Neural progenitor cell (in vitro differentiated cells): ENCODE measurements around the gene CPNE4. TPM values are rescaled to one million over a fixed set of nuclear protein-coding genes. Genes with fewer than 3 reads are reported as not detected.

Experiments
- DNase-seq: peaks from one replicate; pipeline ENCODE4 v3.0.0-alpha.2; 2016; ENCODE audit warnings: low spot score
- H2AFZ ChIP-seq: fragments of 200-600 bp; sonication (generic); replicated peaks from 2 replicates; pipeline ENCODE4 v1.6.1; 2016; ENCODE audit warnings: antibody characterized with exemption
- H3F3A ChIP-seq: fragments of 200-600 bp; sonication (generic); 2 replicates; pipeline ENCODE4 v1.6.1; 2016; ENCODE audit warnings: antibody characterized with exemption, low read depth
- H3K27ac ChIP-seq: fragments of 200-600 bp; sonication (generic); 2 replicates; pipeline ENCODE4 v1.5.1; 2016; ENCODE audit warnings: mild to moderate bottlenecking
- H3K27me3 ChIP-seq: fragments of 200-600 bp; sonication (generic); 2 replicates; pipeline ENCODE4 v1.6.1; 2016; ENCODE audit warnings: mild to moderate bottlenecking, moderate library complexity
- H3K36me3 ChIP-seq: fragments of 200-600 bp; sonication (generic); 2 replicates; pipeline ENCODE4 v1.5.1; 2016
- H3K4me1 ChIP-seq: fragments of 200-600 bp; sonication (generic); 2 replicates; pipeline ENCODE4 v1.6.1; 2016; ENCODE audit warnings: mixed run types
- H3K4me2 ChIP-seq: fragments of 200-600 bp; sonication (generic); 2 replicates; pipeline ENCODE4 v1.6.1; 2016
- H3K4me3 ChIP-seq: fragments of 200-600 bp; sonication (generic); 2 replicates; pipeline ENCODE4 v1.5.1; 2016
- H3K79me2 ChIP-seq: fragments of 200-600 bp; sonication (generic); 2 replicates; pipeline ENCODE4 v1.6.1; 2016; ENCODE audit warnings: low read depth
- H3K9ac ChIP-seq: fragments of 200-600 bp; sonication (generic); 2 replicates; pipeline ENCODE4 v1.6.1; 2016
- H3K9me3 ChIP-seq: fragments of 200-600 bp; sonication (generic); 2 replicates; pipeline ENCODE4 v1.5.1; 2016; ENCODE audit warnings: low read depth
- H4K20me1 ChIP-seq: fragments of 200-600 bp; sonication (generic); 2 replicates; pipeline ENCODE4 v1.6.1; 2016; ENCODE audit warnings: low read depth
- H3K27ac Mint-ChIP-seq: 3 replicates; pipeline ENCODE4 v1.8.0; 2021; ENCODE audit warnings: mixed read lengths
- H3K27me3 Mint-ChIP-seq: 2 replicates; pipeline ENCODE4 v1.8.0; 2022; ENCODE audit warnings: low read depth, mild to moderate bottlenecking, inconsistent platforms, moderate library complexity, mixed read lengths; ENCODE audit not compliant: insufficient read depth
- H3K36me3 Mint-ChIP-seq: 3 replicates; pipeline ENCODE4 v1.8.0; 2021; ENCODE audit warnings: mixed read lengths
- H3K4me1 Mint-ChIP-seq: 3 replicates; pipeline ENCODE4 v1.8.0; 2021; ENCODE audit warnings: mixed read lengths
- H3K4me3 Mint-ChIP-seq: 3 replicates; pipeline ENCODE4 v1.8.0; 2021; ENCODE audit warnings: mild to moderate bottlenecking, moderate library complexity, mixed read lengths
- H3K9me3 Mint-ChIP-seq: 3 replicates; pipeline ENCODE4 v1.8.0; 2020; ENCODE audit warnings: mixed read lengths
- EZH2 ChIP-seq: fragments of 200-600 bp; sonication (generic); IDR thresholded peaks from 2 replicates; pipeline ENCODE4 v1.6.1; 2017; ENCODE audit warnings: antibody characterized with exemption, mild to moderate bottlenecking, moderate library complexity
- EZH2phosphoT487 ChIP-seq: fragments of 200-600 bp; sonication (generic); IDR thresholded peaks from 2 replicates; pipeline ENCODE4 v1.6.1; 2017; ENCODE audit warnings: antibody characterized with exemption
- total RNA-seq: library from RNA; depleted of rRNA; stranded (reverse); fragments of >200 nt; gene quantifications from 2 replicates; pipeline ENCODE4 v1.2.3, GENCODE V29; 2015; ENCODE audit warnings: low replicate concordance
- TF ChIP-seq, protein P1 (sequence below): fragments of 200-600 bp; sonication (generic); IDR thresholded peaks from 2 replicates; pipeline ENCODE4 v1.5.1; 2017; ENCODE audit warnings: antibody characterized with exemption, mild to moderate bottlenecking

Gene CPNE4
- total RNA-seq, 1 donor from 2014 or later, result not detected

GRCh38 chr3:131560795-131561194 lies 474.0 kb downstream of the CPNE4 start:
- Histone ChIP-seq H3K4me2 (peak overlapping the region; percentile 41), H3K79me2 (no peaks in the 10 kb centered on the region), H3K9ac (no peak overlapping the region), H3K4me3 (no peak overlapping the region), H3K9me3 (no peaks in the 10 kb centered on the region), H3K27ac (no peak overlapping the region), H2AFZ (no peak overlapping the region), H3F3A (no peaks in the 10 kb centered on the region), H4K20me1 (no peaks in the 10 kb centered on the region), H3K36me3 (no peaks in the 10 kb centered on the region), H3K4me1 (peaks cover 27% of the 10 kb centered on the region), H3K27me3 (no peaks in the 10 kb centered on the region)
- Mint-ChIP-seq H3K27ac (peak overlapping the region; percentile 99), H3K36me3 (no peaks in the 10 kb centered on the region), H3K27me3 (no peaks in the 10 kb centered on the region), H3K4me3 (no peak overlapping the region), H3K9me3 (peaks cover 3% of the 10 kb centered on the region), H3K4me1 (peaks cover 62% of the 10 kb centered on the region)
- DNase-seq, result no peak
- TF ChIP-seq EZH2 (no peak), EZH2phosphoT487 (no peak)
- TF ChIP-seq, protein P1, sequence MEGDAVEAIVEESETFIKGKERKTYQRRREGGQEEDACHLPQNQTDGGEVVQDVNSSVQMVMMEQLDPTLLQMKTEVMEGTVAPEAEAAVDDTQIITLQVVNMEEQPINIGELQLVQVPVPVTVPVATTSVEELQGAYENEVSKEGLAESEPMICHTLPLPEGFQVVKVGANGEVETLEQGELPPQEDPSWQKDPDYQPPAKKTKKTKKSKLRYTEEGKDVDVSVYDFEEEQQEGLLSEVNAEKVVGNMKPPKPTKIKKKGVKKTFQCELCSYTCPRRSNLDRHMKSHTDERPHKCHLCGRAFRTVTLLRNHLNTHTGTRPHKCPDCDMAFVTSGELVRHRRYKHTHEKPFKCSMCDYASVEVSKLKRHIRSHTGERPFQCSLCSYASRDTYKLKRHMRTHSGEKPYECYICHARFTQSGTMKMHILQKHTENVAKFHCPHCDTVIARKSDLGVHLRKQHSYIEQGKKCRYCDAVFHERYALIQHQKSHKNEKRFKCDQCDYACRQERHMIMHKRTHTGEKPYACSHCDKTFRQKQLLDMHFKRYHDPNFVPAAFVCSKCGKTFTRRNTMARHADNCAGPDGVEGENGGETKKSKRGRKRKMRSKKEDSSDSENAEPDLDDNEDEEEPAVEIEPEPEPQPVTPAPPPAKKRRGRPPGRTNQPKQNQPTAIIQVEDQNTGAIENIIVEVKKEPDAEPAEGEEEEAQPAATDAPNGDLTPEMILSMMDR, result no peak

DNA sequence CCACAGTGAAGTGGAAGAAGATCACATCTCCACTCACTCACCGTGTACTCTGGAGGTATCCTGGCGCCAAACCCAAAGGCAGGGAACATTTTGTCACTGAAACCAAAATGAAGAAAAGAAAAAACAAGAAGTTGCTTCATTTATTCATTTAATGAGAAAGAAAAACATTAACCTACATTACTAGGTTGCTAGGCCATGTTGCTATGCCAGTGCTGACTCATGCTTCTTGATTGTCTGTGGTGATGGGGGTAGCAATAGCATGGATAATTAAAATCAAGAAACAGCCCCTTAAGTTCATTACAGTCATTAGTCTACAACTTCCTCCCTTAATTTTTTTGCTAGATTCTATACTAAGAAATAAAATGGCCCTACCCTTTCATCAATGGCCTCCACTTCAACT lies 479.4 kb downstream of the CPNE4 start:
- Histone ChIP-seq H3K9ac (no peak overlapping the region), H3K9me3 (no peaks in the 10 kb centered on the region), H2AFZ (no peak overlapping the region), H3K4me1 (peaks cover 29% of the 10 kb centered on the region), H3F3A (no peaks in the 10 kb centered on the region), H3K36me3 (no peaks in the 10 kb centered on the region), H3K27ac (no peak overlapping the region), H3K79me2 (no peaks in the 10 kb centered on the region), H3K4me3 (no peak overlapping the region), H4K20me1 (no peaks in the 10 kb centered on the region), H3K4me2 (no peak overlapping the region), H3K27me3 (no peaks in the 10 kb centered on the region)
- Mint-ChIP-seq H3K36me3 (no peaks in the 10 kb centered on the region), H3K4me1 (peaks cover 30% of the 10 kb centered on the region), H3K27me3 (no peaks in the 10 kb centered on the region), H3K9me3 (no peaks in the 10 kb centered on the region), H3K27ac (no peak overlapping the region), H3K4me3 (peak overlapping the region; percentile 46)
- TF ChIP-seq, protein P1, result no peak
- TF ChIP-seq EZH2 (no peak), EZH2phosphoT487 (no peak)
- DNase-seq, result no peak

GRCh38 chr3:131553495-131554247 lies 481.1 kb downstream of the CPNE4 start:
- Histone ChIP-seq H2AFZ (no peak overlapping the region), H3K4me1 (peaks cover 29% of the 10 kb centered on the region), H4K20me1 (no peaks in the 10 kb centered on the region), H3K79me2 (no peaks in the 10 kb centered on the region), H3K27ac (no peak overlapping the region), H3K27me3 (no peaks in the 10 kb centered on the region), H3K4me2 (no peak overlapping the region), H3K9me3 (no peaks in the 10 kb centered on the region), H3K36me3 (no peaks in the 10 kb centered on the region), H3K9ac (no peak overlapping the region), H3F3A (no peaks in the 10 kb centered on the region), H3K4me3 (no peak overlapping the region)
- Mint-ChIP-seq H3K36me3 (no peaks in the 10 kb centered on the region), H3K4me1 (peaks cover 23% of the 10 kb centered on the region), H3K4me3 (peak overlapping the region; percentile 7), H3K27me3 (no peaks in the 10 kb centered on the region), H3K9me3 (no peaks in the 10 kb centered on the region), H3K27ac (no peak overlapping the region)
- TF ChIP-seq, protein P1, result no peak
- TF ChIP-seq EZH2phosphoT487, result no peak
- DNase-seq, result no peak
